HCT116 (cell line): ENCODE results near the gene CA14. TPM values are rescaled to one million over a fixed set of nuclear protein-coding genes. Genes with fewer than 3 reads are reported as not detected.

Experiments used
- ATAC-seq: fragments of 200-7000 bp; cut with Tn5 transposase; 2 replicates; pipeline ENCODE4 v1.9.1; 2020; ENCODE audit warnings: mild to moderate bottlenecking, moderate library complexity
- BruUV-seq: library from RNA; stranded (reverse); fragments of 400-500 nt; replicated peaks from 2 replicates; lab custom pipeline; 2021; lab: Mats Ljungman, UMichigan
- CTCF ChIA-PET: fragments of 300-600 bp; sonication (Branson Sonifier 250); formaldehyde crosslinking; loops from one replicate; lab custom pipeline; 2021; ENCODE audit warnings: antibody characterized with exemption; lab: Charles Lee
- POLR2A ChIA-PET: fragments of 300-600, 350-600 bp; sonication (Branson Sonifier 250); formaldehyde crosslinking; loops from one replicate; lab custom pipeline; 2021; ENCODE audit warnings: antibody characterized with exemption; lab: Charles Lee
- RAD21 ChIA-PET, 2 experiments: fragments of 300-600 bp; sonication (Branson Sonifier 250); formaldehyde crosslinking; loops; one replicate each; lab custom pipeline; 2023; ENCODE audit warnings: low total read pairs in 2 of 2; ENCODE audit not compliant: uncharacterized antibody in 2 of 2, unreplicated experiment in 2 of 2, low non-redundant PET in 1 of 2; lab: Charles Lee
- DNase-seq: peaks from one replicate; pipeline ENCODE4 v3.0.0-alpha.2; 2010; ENCODE audit warnings: low read depth, low spot score
- H2AFZ ChIP-seq: fragments of 200-600 bp; shearing (Covaris generic), sonication (generic); 2 replicates; pipeline ENCODE4 v1.6.1; 2017; ENCODE audit warnings: low read depth, mixed run types, mixed read lengths, antibody characterized with exemption, low read length; ENCODE audit not compliant: poor library complexity, severe bottlenecking
- H3K27ac ChIP-seq: 2 replicates; pipeline ENCODE4 v1.5.1; 2012; ENCODE audit warnings: low read depth, low read length
- H3K27me3 ChIP-seq: fragments of 200-600 bp; sonication (generic); 2 replicates; pipeline ENCODE4 v1.6.1; 2016; ENCODE audit warnings: mixed run types, low read length, mixed read lengths; ENCODE audit not compliant: insufficient read depth
- H3K36me3 ChIP-seq, 2 experiments: fragments of 200-500 bp in 1 of 2; fragments of 200-600 bp in 1 of 2; sonication (Bioruptor generic) in 1 of 2; sonication (generic) in 1 of 2; 2 replicates each; pipeline versions ENCODE4 v1.5.1 to v1.6.1; 2014 to 2016; ENCODE audit warnings: low read length in 2 of 2, inconsistent platforms in 1 of 2, mixed read lengths in 1 of 2, mixed run types in 1 of 2; ENCODE audit not compliant: insufficient read depth in 2 of 2, control insufficient read depth in 1 of 2
- H3K4me1 ChIP-seq, 2 experiments: fragments of 200-600 bp in 1 of 2; sonication (generic) in 1 of 2; 2 replicates each; pipeline versions ENCODE4 v1.5.1 to v1.6.1; 2012 to 2017; ENCODE audit warnings: low read length in 2 of 2, inconsistent platforms in 1 of 2, mild to moderate bottlenecking in 1 of 2, mixed read lengths in 1 of 2, mixed run types in 1 of 2, moderate library complexity in 1 of 2; ENCODE audit not compliant: insufficient read depth in 2 of 2, control insufficient read depth in 1 of 2
- H3K4me2 ChIP-seq: fragments of 200-600 bp; sonication (generic); 2 replicates; pipeline ENCODE4 v1.6.1; 2017; ENCODE audit warnings: mixed run types, low read length, mixed read lengths
- H3K4me3 ChIP-seq, 2 experiments: fragments of 200-600 bp in 1 of 2; sonication (generic) in 1 of 2; replicated peaks in 1 of 2; 2 replicates each; pipeline ENCODE4 v1.5.1; 2011 to 2016; ENCODE audit warnings: low read length in 2 of 2, control low read depth in 1 of 2, low read depth in 1 of 2, mild to moderate bottlenecking in 1 of 2, mixed read lengths in 1 of 2, mixed run types in 1 of 2
- H3K79me2 ChIP-seq: fragments of 200-600 bp; sonication (generic); 2 replicates; pipeline ENCODE4 v1.6.1; 2017; ENCODE audit warnings: mild to moderate bottlenecking, mixed run types, low read length, moderate library complexity, mixed read lengths; ENCODE audit not compliant: insufficient read depth
- H3K9ac ChIP-seq: fragments of 200-600 bp; sonication (generic); 2 replicates; pipeline ENCODE4 v1.6.1; 2016; ENCODE audit warnings: low read length, mixed read lengths
- H3K9me2 ChIP-seq: fragments of 200-600 bp; sonication (generic), shearing (Covaris generic); 2 replicates; pipeline ENCODE4 v1.6.1; 2017; ENCODE audit warnings: mixed run types, mild to moderate bottlenecking, moderate library complexity; ENCODE audit not compliant: insufficient read depth
- H3K9me3 ChIP-seq, 2 experiments: fragments of 200-500 bp in 1 of 2; fragments of 200-600 bp in 1 of 2; sonication (Bioruptor generic) in 1 of 2; sonication (generic) in 1 of 2; 2 replicates each; pipeline ENCODE4 v1.6.1; 2014 to 2017; ENCODE audit warnings: low read length in 2 of 2, mixed read lengths in 2 of 2, inconsistent platforms in 1 of 2, low read depth in 1 of 2, mild to moderate bottlenecking in 1 of 2, mixed run types in 1 of 2, moderate library complexity in 1 of 2; ENCODE audit not compliant: control insufficient read depth in 1 of 2, insufficient read depth in 1 of 2
- H4K20me1 ChIP-seq: fragments of 200-600 bp; sonication (generic), shearing (Covaris generic); 2 replicates; pipeline ENCODE4 v1.6.1; 2017; ENCODE audit warnings: mixed run types, mild to moderate bottlenecking, moderate library complexity; ENCODE audit not compliant: insufficient read depth
- CBX3 ChIP-seq: IDR thresholded peaks from 2 replicates; pipeline ENCODE4 v1.6.1; 2012; ENCODE audit warnings: low read depth
- EZH2 ChIP-seq: fragments of 200-600 bp; sonication (generic); IDR thresholded peaks from 2 replicates; pipeline ENCODE4 v1.6.1; 2017; ENCODE audit warnings: antibody characterized with exemption, mixed run types
- POLR2A ChIP-seq: IDR thresholded peaks from 2 replicates; pipeline ENCODE4 v1.7.0; 2011; ENCODE audit warnings: borderline replicate concordance; ENCODE audit not compliant: insufficient read depth, insufficient read length; ENCODE audit errors: extremely low read depth
- RAD21 ChIP-seq: IDR thresholded peaks from 2 replicates; pipeline ENCODE4 v1.6.1; 2012; ENCODE audit warnings: low read depth, mild to moderate bottlenecking
- SP1 ChIP-seq: IDR thresholded peaks from 2 replicates; pipeline ENCODE4 v1.6.1; 2012; ENCODE audit warnings: low read depth
- SRF ChIP-seq: IDR thresholded peaks from 2 replicates; pipeline ENCODE4 v1.6.1; 2012; ENCODE audit warnings: low read depth
- ZFX ChIP-seq: fragments of 450-650 bp; IDR thresholded peaks from 2 replicates; pipeline ENCODE4 v1.6.1; 2017
- intact Hi-C: fragments of 100-400 bp; cut with micrococcal nuclease; formaldehyde crosslinking; loops from 2 replicates; pipeline ENCODE4 v1.10.0; 2022
- total RNA-seq: library from RNA; stranded (reverse); gene quantifications from one replicate; pipeline ENCODE4 v1.2.1, GENCODE V29; 2021; ENCODE audit not compliant: unreplicated experiment
- TF ChIP-seq, protein P1 (sequence below): IDR thresholded peaks from 2 replicates; pipeline ENCODE4 v1.6.1; 2012
- TF ChIP-seq, protein P2 (sequence below): IDR thresholded peaks from 2 replicates; pipeline ENCODE4 v1.6.1; 2012
- TF ChIP-seq, protein P3 (sequence below), 3 experiments: fragments of 200-600 bp in 1 of 3; sonication (generic) in 1 of 3; IDR thresholded peaks in 2 of 3; conservative IDR thresholded peaks in 1 of 3; 2 replicates each; pipeline ENCODE4 v1.5.1; 2012 to 2017; ENCODE audit warnings: low read depth in 2 of 3, low read length in 2 of 3, antibody characterized with exemption in 1 of 3, borderline replicate concordance in 1 of 3, control low read depth in 1 of 3, mild to moderate bottlenecking in 1 of 3, mixed read lengths in 1 of 3, mixed run types in 1 of 3, moderate library complexity in 1 of 3; ENCODE audit not compliant: insufficient read depth in 1 of 3

The CA14 gene
- total RNA-seq, 1 experiment from 2014 or later: 0.39 TPM

DNA sequence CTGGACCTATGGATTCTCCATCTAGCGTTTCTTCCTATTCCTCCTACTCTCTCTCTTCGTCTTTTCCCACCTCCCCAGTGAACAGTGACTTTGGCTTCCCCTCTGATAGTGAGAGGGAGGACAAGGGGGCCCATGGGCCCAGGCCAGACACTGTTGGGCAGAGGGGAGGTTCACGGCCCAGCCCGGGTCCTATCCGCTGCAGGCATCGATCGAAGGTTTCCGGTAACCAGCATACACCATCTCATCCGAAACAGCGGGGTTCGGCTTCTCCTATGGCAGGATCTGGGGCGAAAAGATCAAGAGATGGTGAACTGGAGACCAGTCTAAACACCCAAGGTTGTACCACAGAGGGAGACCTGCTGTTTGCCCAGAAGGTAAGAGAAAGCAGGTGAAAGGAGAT is 25.7 kb downstream of the CA14 start:
- Histone ChIP-seq H3K4me2 (no peak overlapping the region), H3K9me2 (no peaks in the 10 kb centered on the region), H3K79me2 (no peaks in the 10 kb centered on the region), H3K36me3 (no peaks in the 10 kb centered on the region), H3K27me3 (peaks cover 8% of the 10 kb centered on the region; the same call in 1 of the 2 replicates), H3K4me1 (no peaks in the 10 kb centered on the region), H3K9ac (no peak overlapping the region), H4K20me1 (no peaks in the 10 kb centered on the region), H3K9me3 (no peaks in the 10 kb centered on the region), H3K4me3 (no peak overlapping the region), H2AFZ (no peak overlapping the region), H3K27ac (no peak overlapping the region)
- ATAC-seq: no peak
- POLR2A ChIA-PET: no interaction called here
- RAD21 ChIA-PET: no interaction called here
- intact Hi-C loops: no loop called here
- BruUV-seq: no TSS peak
- TF ChIP-seq EZH2 (no peak), ZFX (no peak)
- TF ChIP-seq, protein P1, sequence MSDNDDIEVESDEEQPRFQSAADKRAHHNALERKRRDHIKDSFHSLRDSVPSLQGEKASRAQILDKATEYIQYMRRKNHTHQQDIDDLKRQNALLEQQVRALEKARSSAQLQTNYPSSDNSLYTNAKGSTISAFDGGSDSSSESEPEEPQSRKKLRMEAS: no peak
- DNase-seq: no peak
- CTCF ChIA-PET: interaction anchor here (1.7 kb wide), 1 partner anchor 11 kb away, joined by 3 read pairs; the partner anchor contains the start of gene C1orf54

DNA sequence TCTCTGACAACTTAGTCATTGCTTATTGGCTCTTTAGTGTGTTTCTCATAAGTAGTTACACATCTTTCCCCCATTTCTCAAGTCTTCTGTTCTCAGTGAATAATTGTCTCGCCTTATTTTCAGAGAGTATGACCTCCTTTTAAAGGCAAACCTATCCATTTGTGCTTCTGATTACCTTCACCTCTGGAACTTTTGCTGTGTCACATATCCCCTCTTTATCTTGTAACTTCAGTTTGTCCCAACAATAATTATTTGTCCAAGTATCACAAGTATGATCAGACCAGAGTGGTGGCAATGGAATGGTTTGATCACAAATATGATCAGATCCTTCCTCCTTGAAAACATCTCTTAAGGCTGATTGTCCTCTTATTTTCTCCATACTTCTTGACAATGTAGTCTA is 30.8 kb downstream of the CA14 start:
- H4K20me1 ChIP-seq: no peaks in the 10 kb centered on the region
- BruUV-seq: no TSS peak
- H3K79me2 ChIP-seq: no peaks in the 10 kb centered on the region
- no peak overlapping the region for H3K4me2 ChIP-seq
- no peak overlapping the region for H2AFZ ChIP-seq
- ChIA-PET CTCF (no interaction called here), RAD21 (no interaction called here), POLR2A (no interaction called here)
- no peaks in the 10 kb centered on the region for H3K9me2 ChIP-seq
- H3K27me3 ChIP-seq: peaks cover 16% of the 10 kb centered on the region; the same call in 1 of the 2 replicates
- H3K9ac ChIP-seq: no peak overlapping the region
- intact Hi-C loops: no loop called here
- DNase-seq (no peak), ATAC-seq (no peak)
- no peaks in the 10 kb centered on the region for H3K36me3 ChIP-seq
- TF ChIP-seq EZH2 (no peak), POLR2A (no peak), RAD21 (no peak), CBX3 (no peak), SRF (no peak), SP1 (no peak)
- TF ChIP-seq, protein P2, sequence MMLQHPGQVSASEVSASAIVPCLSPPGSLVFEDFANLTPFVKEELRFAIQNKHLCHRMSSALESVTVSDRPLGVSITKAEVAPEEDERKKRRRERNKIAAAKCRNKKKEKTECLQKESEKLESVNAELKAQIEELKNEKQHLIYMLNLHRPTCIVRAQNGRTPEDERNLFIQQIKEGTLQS: no peak
- TF ChIP-seq, protein P3, sequence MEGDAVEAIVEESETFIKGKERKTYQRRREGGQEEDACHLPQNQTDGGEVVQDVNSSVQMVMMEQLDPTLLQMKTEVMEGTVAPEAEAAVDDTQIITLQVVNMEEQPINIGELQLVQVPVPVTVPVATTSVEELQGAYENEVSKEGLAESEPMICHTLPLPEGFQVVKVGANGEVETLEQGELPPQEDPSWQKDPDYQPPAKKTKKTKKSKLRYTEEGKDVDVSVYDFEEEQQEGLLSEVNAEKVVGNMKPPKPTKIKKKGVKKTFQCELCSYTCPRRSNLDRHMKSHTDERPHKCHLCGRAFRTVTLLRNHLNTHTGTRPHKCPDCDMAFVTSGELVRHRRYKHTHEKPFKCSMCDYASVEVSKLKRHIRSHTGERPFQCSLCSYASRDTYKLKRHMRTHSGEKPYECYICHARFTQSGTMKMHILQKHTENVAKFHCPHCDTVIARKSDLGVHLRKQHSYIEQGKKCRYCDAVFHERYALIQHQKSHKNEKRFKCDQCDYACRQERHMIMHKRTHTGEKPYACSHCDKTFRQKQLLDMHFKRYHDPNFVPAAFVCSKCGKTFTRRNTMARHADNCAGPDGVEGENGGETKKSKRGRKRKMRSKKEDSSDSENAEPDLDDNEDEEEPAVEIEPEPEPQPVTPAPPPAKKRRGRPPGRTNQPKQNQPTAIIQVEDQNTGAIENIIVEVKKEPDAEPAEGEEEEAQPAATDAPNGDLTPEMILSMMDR (IDR thresholded peaks at IDR 0.05 in 2 of 3, conservative IDR thresholded peaks at IDR 0.05 in 1 of 3; ENCODE audit: borderline replicate concordance in 1 of 3, insufficient read depth in 1 of 3, low read depth in 2 of 3, low read length in 2 of 3): no peak
- H3K27ac ChIP-seq: no peak overlapping the region
- H3K4me3 ChIP-seq: no peak overlapping the region
- H3K4me1 ChIP-seq: peaks cover 3 to 6% of the 10 kb centered on the region in 2 experiments; a peak in 2 of 4 replicates
- H3K9me3 ChIP-seq: no peaks in the 10 kb centered on the region
